ENCODE measurements around the gene SMURF1. TPM values are rescaled to one million over a fixed set of nuclear protein-coding genes. Genes with fewer than 3 reads are reported as not detected.
"Not testable (repeated sequence)": the region's sequence is repeated elsewhere in the genome, so short reads cannot be mapped to it uniquely, and the experiment has no call there.

SMURF1 gene
- total RNA-seq, 8 experiments from 2014 or later, result 11.1 to 24.6 (median 17.2) TPM

GRCh38 chr7:99044858-99045257, 99.0 kb downstream of the SMURF1 start:
- in situ Hi-C loops (cut with MboI; ENCODE audit: low pct_unique_long_range_greater_than_20kb in 2 of 9, low sequenced_read_pairs in 9 of 9, unreplicated experiment in 9 of 9), result loop anchor here in 5 of 9 experiments (10.0 to 25.0 kb wide), 3 partner anchors 100 to 270 kb away; partner anchors contain the start of gene SMURF1 (in 1 of the 5)
- not testable (repeated sequence) for H3K4me3 ChIP-seq; H3K4me1 ChIP-seq (replicated peaks in 1 of 2); ATAC-seq (replicated peaks in 6 of 8); H3K27ac ChIP-seq
- WGBS, 10 experiments, result 44 to 100% (median 93%) methylated on average over 1 to 3 of the region's 3 CpGs; no CpG with 5 or more reads in 1 of the 10 experiments

DNA sequence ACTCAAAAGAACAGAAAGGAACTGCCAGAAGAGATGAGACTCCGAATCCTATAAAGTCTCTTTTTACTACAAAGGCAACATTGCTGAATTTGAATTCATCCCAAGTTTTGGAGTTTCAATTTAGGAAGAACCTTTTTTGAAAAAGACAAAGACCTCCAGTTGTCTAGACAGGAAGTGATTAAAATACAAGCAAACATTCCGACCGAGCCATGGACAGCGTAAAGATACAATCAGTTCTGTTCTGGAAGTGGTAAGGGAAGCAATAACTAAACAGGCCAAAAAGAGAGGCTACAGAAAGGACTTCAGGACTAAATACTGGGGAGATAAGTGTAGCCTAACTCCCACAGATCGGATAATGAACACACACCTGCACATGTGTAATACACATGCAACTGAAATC, 101.0 kb downstream of the SMURF1 start:
- ATAC-seq (replicated peaks in 6 of 8), result no peak
- in situ Hi-C loops (cut with MboI; ENCODE audit: low pct_unique_long_range_greater_than_20kb in 2 of 9, low sequenced_read_pairs in 9 of 9, unreplicated experiment in 9 of 9), result loop anchor here in 5 of 9 experiments (10.0 to 25.0 kb wide), 3 partner anchors 102 to 272 kb away; partner anchors contain the start of gene SMURF1 (in 1 of the 5)
- no peak overlapping the region for H3K4me3 ChIP-seq
- no peak overlapping the region for H3K27ac ChIP-seq
- WGBS, 10 experiments, result 69 to 100% (median 93%) methylated on average over 1 to 5 of the region's 5 CpGs; no CpG with 5 or more reads in 1 of the 10 experiments
- no peaks in the 10 kb centered on the region for H3K4me1 ChIP-seq (replicated peaks in 1 of 2)

GRCh38 chr7:99041526-99041925, 102.4 kb downstream of the SMURF1 start:
- Histone ChIP-seq H3K27ac (no peak overlapping the region), H3K4me3 (no peak overlapping the region), H3K4me1 (replicated peaks in 1 of 2) (no peaks in the 10 kb centered on the region)
- ATAC-seq (replicated peaks in 6 of 8), result no peak
- WGBS, 10 experiments, result 90 to 100% (median 100%) methylated on average over 1 to 3 of the region's 11 CpGs; no CpG with 5 or more reads in 5 of the 10 experiments
- in situ Hi-C loops (cut with MboI; ENCODE audit: low pct_unique_long_range_greater_than_20kb in 2 of 9, low sequenced_read_pairs in 9 of 9, unreplicated experiment in 9 of 9), result loop anchor here in 5 of 9 experiments (10.0 to 25.0 kb wide), 3 partner anchors 103 to 273 kb away; partner anchors contain the start of gene SMURF1 (in 1 of the 5)

DNA sequence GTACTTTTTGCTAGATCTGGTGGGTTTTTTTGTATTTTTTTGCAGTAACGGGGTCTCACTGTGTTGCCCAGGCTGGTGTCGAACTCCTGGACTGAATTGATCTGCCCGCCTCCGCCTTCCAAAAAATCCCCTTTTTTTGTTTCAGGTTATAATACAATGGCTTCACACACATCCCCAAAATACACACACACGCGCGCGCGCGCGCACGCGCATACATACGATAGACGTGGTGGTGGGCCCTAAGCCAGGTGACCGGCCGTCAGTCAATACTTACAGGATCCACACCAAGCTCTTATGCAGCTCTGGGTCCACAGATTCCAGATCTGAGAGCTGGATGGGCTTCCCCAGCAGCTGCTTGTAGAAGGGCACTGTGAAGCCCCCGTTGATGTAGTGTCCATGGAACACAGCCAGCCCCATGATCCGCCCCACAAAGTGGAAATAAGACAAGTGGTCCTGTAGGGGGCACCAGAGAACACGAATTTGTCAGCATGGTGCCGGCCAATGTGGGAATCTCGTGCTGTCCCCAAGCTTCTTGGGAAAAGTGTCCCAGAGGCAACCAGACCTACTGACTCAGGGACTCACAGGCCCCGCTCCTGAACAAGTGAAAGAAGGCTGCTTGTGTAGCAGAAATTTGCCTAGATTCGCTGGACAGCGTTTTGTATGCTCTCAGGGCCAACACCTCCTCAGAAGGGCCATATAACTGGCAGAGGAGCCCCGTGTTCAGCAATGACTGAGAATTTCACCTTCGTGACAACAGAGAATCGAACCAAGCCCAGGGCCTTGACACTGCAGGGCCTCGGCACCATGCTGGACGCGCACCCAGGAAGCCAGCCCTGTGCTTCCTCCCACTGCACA, 103.6 kb downstream of the SMURF1 start:
- H3K27ac ChIP-seq, result no peak overlapping the region
- in situ Hi-C loops (cut with MboI; ENCODE audit: low pct_unique_long_range_greater_than_20kb in 2 of 9, low sequenced_read_pairs in 9 of 9, unreplicated experiment in 9 of 9), result loop anchor here in 5 of 9 experiments (10.0 to 25.0 kb wide), 3 partner anchors 104 to 274 kb away; partner anchors contain the start of gene SMURF1 (in 1 of the 5)
- WGBS, 10 experiments, result 35 to 94% (median 78%) methylated on average over 6 to 21 of the region's 31 CpGs; no CpG with 5 or more reads in 1 of the 10 experiments
- H3K4me3 ChIP-seq, result no peak overlapping the region
- ATAC-seq (replicated peaks in 6 of 8), result peak; percentile 77 to 94 (median 89)
- no peaks in the 10 kb centered on the region for H3K4me1 ChIP-seq (replicated peaks in 1 of 2)

GRCh38 chr7:99039384-99039891, 104.5 kb downstream of the SMURF1 start:
- in situ Hi-C loops (cut with MboI; ENCODE audit: low pct_unique_long_range_greater_than_20kb in 2 of 9, low sequenced_read_pairs in 9 of 9, unreplicated experiment in 9 of 9), result loop anchor here in 4 of 9 experiments (25.0 kb wide), 1 partner anchor 273 kb away; no protein-coding TSS in a partner anchor
- no peak for ATAC-seq (replicated peaks in 6 of 8)
- Histone ChIP-seq H3K4me3 (no peak overlapping the region), H3K4me1 (replicated peaks in 1 of 2) (no peaks in the 10 kb centered on the region), H3K27ac (no peak overlapping the region)
- 88 to 100% (median 97%) methylated on average over 1 to 7 of the region's 8 CpGs; no CpG with 5 or more reads in 3 of the 10 experiments for WGBS, 10 experiments

DNA sequence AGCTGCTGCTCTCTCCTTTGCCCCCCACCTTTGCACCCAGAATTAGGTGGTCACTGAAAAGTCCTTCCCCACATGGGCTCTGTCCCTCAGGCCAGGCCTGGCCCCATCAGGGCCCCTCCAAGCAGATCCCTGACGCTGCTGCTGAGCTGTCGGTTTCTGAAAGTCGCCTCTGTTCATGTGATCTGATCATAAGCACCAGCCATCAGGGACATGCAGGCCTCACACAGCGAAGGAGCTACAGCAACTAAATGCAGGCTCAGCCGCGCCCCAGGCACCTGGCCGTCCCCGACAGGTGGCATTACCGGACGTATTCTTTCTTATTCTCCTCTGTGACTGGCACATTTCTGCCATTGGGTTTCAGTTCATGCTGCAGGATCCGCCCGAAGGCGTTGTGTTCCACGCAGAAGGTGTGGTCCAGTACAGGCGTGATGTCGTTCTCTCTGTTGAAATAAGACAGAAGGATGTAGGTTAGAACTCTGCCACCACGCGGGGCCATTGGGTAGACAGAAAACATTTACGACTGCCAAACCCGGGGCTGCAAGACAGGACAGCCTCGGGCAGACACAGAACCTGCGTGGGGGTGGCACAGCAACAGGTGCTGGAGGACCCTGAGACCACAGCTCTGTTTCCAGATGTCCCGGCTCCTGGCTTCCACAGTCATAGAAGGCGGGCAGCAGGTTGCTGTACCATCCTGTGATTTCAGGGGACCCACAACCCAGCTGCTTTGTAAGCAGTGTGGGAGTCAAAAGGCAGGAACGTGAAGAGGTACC, 105.6 kb downstream of the SMURF1 start:
- no peak for ATAC-seq (replicated peaks in 6 of 8)
- no peak overlapping the region for H3K27ac ChIP-seq
- 88 to 100% (median 97%) methylated on average over 1 to 13 of the region's 25 CpGs; no CpG with 5 or more reads in 4 of the 10 experiments for WGBS, 10 experiments
- no peak overlapping the region for H3K4me3 ChIP-seq
- in situ Hi-C loops (cut with MboI; ENCODE audit: low pct_unique_long_range_greater_than_20kb in 2 of 9, low sequenced_read_pairs in 9 of 9, unreplicated experiment in 9 of 9), result loop anchor here in 4 of 9 experiments (25.0 kb wide), 1 partner anchor 274 kb away; no protein-coding TSS in a partner anchor
- H3K4me1 ChIP-seq (replicated peaks in 1 of 2), result no peaks in the 10 kb centered on the region

DNA sequence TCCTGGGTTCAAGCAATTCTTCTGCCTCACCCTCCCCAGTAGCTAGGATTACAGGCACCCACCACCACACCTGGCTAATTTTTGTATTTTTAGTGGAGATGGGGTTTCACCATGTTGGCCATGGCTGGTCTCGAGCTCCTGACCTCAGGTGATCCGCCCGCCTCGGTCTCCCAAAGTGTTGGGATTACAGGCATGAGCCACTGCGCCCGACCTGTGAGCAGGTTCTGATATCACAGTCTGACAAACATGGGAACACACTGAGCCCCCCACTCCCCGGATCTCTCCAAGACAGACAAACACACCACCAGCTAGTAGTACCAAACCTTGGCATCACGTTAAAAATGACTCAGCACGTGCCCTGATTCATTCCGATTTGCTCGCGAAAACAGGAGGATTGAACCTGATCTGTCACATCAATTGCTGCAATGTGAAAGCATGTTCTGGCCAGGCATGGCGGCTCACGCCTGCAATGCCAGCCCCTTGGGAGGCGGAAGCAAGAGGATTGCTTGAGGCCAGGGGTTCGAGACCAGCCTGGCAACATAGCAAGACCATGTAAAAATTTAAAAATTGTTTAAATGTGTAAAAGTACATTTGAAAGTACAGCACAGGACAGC, 106.5 kb downstream of the SMURF1 start:
- 57 to 100% (median 96%) methylated on average over 1 to 12 of the region's 16 CpGs; no CpG with 5 or more reads in 2 of the 10 experiments for WGBS, 10 experiments
- in situ Hi-C loops (cut with MboI; ENCODE audit: low pct_unique_long_range_greater_than_20kb in 2 of 9, low sequenced_read_pairs in 9 of 9, unreplicated experiment in 9 of 9), result loop anchor here in 4 of 9 experiments (25.0 kb wide), 1 partner anchor 275 kb away; no protein-coding TSS in a partner anchor
- no peak for ATAC-seq (replicated peaks in 6 of 8)
- H3K4me1 ChIP-seq (replicated peaks in 1 of 2), result no peaks in the 10 kb centered on the region
- no peak overlapping the region for H3K4me3 ChIP-seq
- H3K27ac ChIP-seq, result no peak overlapping the region

GRCh38 chr7:99036546-99037111, 107.3 kb downstream of the SMURF1 start:
- ATAC-seq (replicated peaks in 6 of 8), result peak in 4 of 8 experiments; percentile 27 to 54 (median 48)
- in situ Hi-C loops (cut with MboI; ENCODE audit: low pct_unique_long_range_greater_than_20kb in 2 of 9, low sequenced_read_pairs in 9 of 9, unreplicated experiment in 9 of 9), result loop anchor here in 4 of 9 experiments (25.0 kb wide), 1 partner anchor 276 kb away; no protein-coding TSS in a partner anchor
- WGBS, 10 experiments, result 20 to 90% (median 68%) methylated on average over 1 to 5 of the region's 11 CpGs; no CpG with 5 or more reads in 2 of the 10 experiments
- Histone ChIP-seq H3K4me1 (replicated peaks in 1 of 2) (no peaks in the 10 kb centered on the region), H3K4me3 (no peak overlapping the region), H3K27ac (no peak overlapping the region)

GRCh38 chr7:99035723-99036545, 108.0 kb downstream of the SMURF1 start:
- no peaks in the 10 kb centered on the region for H3K4me1 ChIP-seq (replicated peaks in 1 of 2)
- ATAC-seq (replicated peaks in 6 of 8), result no peak
- no peak overlapping the region for H3K4me3 ChIP-seq
- 56 to 100% (median 92%) methylated on average over 5 to 13 of the region's 26 CpGs; no CpG with 5 or more reads in 3 of the 10 experiments for WGBS, 10 experiments
- in situ Hi-C loops (cut with MboI; ENCODE audit: low pct_unique_long_range_greater_than_20kb in 2 of 9, low sequenced_read_pairs in 9 of 9, unreplicated experiment in 9 of 9), result loop anchor here in 4 of 9 experiments (25.0 kb wide), 1 partner anchor 276 kb away; no protein-coding TSS in a partner anchor
- H3K27ac ChIP-seq, result no peak overlapping the region

DNA sequence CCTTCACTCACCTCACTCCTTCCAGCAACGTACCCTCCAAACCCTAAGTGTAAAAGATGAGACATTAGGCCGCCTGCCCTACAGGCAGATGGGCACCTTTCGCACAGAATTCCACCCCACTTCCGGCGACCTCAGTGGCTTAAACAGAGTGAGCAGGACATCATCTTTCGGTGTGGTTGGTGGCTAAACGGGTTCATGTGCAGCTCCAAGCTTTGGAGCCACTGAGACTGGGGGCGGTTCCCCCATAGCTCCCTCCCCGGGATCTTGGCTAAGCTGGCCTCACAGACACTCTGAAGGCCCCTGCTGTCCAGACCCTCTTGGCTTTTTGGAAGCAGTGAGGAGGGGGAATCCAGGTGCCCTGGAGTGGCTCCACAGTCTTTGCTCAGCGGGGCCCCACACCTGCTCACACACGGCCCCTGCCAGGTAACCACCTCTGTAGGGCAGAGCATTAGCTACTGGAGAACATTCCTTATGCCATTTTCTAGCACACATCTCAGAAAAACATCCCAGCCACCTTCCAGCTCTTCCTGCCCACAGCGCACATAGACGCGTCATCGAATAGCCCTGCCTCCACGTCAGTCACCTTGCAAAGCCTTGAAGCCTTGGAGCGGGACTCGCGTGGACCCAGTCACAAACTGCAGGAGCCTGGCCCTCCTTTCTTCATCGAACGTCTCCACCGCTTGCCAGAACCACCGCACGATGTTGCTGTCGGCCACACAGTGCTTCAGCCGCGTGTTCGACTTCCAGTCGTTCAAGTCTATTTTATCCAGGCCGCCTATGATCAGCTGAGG, 108.8 kb downstream of the SMURF1 start:
- no peak overlapping the region for H3K4me3 ChIP-seq
- ATAC-seq (replicated peaks in 6 of 8), result no peak
- in situ Hi-C loops (cut with MboI; ENCODE audit: low pct_unique_long_range_greater_than_20kb in 2 of 9, low sequenced_read_pairs in 9 of 9, unreplicated experiment in 9 of 9), result loop anchor here in 4 of 9 experiments (25.0 kb wide), 1 partner anchor 277 kb away; no protein-coding TSS in a partner anchor
- no peak overlapping the region for H3K27ac ChIP-seq
- H3K4me1 ChIP-seq (replicated peaks in 1 of 2), result no peaks in the 10 kb centered on the region
- 81 to 100% (median 95%) methylated on average over 1 to 18 of the region's 30 CpGs; no CpG with 5 or more reads in 1 of the 10 experiments for WGBS, 10 experiments

Measured in motor neuron (in vitro differentiated cells).